ENCODE results near the gene CD200R1.
"Not testable (repeated sequence)": the region's sequence is repeated elsewhere in the genome, so short reads cannot be mapped to it uniquely, and the experiment has no call there.

CD200R1 gene

GRCh38 chr3:112956351-112956750, 18.6 kb downstream of the CD200R1 start:
- H3K36me3 ChIP-seq (ENCODE audit: control insufficient read depth in 1 of 2, insufficient read depth in 2 of 2, low read length in 2 of 2): no peaks in the 10 kb centered on the region
- no peak overlapping the region for H3K27ac ChIP-seq (ENCODE audit: low read depth, low read length)
- H3K4me3 ChIP-seq (ENCODE audit: low read depth in 1 of 2, low read length in 2 of 2): no peak overlapping the region
- H3K9ac ChIP-seq (ENCODE audit: low read depth in 1 of 2, low read length in 2 of 2): no peak overlapping the region
- H3K27me3 ChIP-seq (ENCODE audit: control insufficient read depth in 1 of 2, insufficient read depth in 2 of 2, low read length in 2 of 2): no peaks in the 10 kb centered on the region
- no peaks in the 10 kb centered on the region for H3K4me1 ChIP-seq (ENCODE audit: control insufficient read depth in 1 of 2, insufficient read depth in 2 of 2, low read length in 2 of 2)
- no peaks in the 10 kb centered on the region for H3K9me3 ChIP-seq (ENCODE audit: control insufficient read depth in 1 of 2, low read length in 2 of 2)

GRCh38 chr3:112948346-112948838, 26.5 kb downstream of the CD200R1 start:
- Histone ChIP-seq H3K9ac (ENCODE audit: low read depth in 1 of 2, low read length in 2 of 2) (no peak overlapping the region), H3K27me3 (ENCODE audit: control insufficient read depth in 1 of 2, insufficient read depth in 2 of 2, low read length in 2 of 2) (no peaks in the 10 kb centered on the region), H3K27ac (ENCODE audit: low read depth, low read length) (no peak overlapping the region), H3K4me3 (ENCODE audit: low read depth in 1 of 2, low read length in 2 of 2) (no peak overlapping the region), H3K4me1 (ENCODE audit: control insufficient read depth in 1 of 2, insufficient read depth in 2 of 2, low read length in 2 of 2) (no peaks in the 10 kb centered on the region), H3K36me3 (ENCODE audit: control insufficient read depth in 1 of 2, insufficient read depth in 2 of 2, low read length in 2 of 2) (no peaks in the 10 kb centered on the region), H3K9me3 (ENCODE audit: control insufficient read depth in 1 of 2, low read length in 2 of 2) (peaks cover 0 to 4% of the 10 kb centered on the region in 2 donors)

- Histone ChIP-seq H3K4me1 (ENCODE audit: control insufficient read depth in 1 of 2, insufficient read depth in 2 of 2, low read length in 2 of 2) (no peaks in the 10 kb centered on the region), H3K4me3 (ENCODE audit: low read depth in 1 of 2, low read length in 2 of 2) (no peak overlapping the region), H3K9me3 (ENCODE audit: control insufficient read depth in 1 of 2, low read length in 2 of 2) (no peaks in the 10 kb centered on the region), H3K9ac (ENCODE audit: low read depth in 1 of 2, low read length in 2 of 2) (no peak overlapping the region), H3K36me3 (ENCODE audit: control insufficient read depth in 1 of 2, insufficient read depth in 2 of 2, low read length in 2 of 2) (no peaks in the 10 kb centered on the region), H3K27ac (ENCODE audit: low read depth, low read length) (no peak overlapping the region), H3K27me3 (ENCODE audit: control insufficient read depth in 1 of 2, insufficient read depth in 2 of 2, low read length in 2 of 2) (no peaks in the 10 kb centered on the region)
These were observed 43.0 kb downstream of the CD200R1 start for GRCh38 chr3:112931736-112932521.

GRCh38 chr3:112930771-112931170, 44.1 kb downstream of the CD200R1 start:
- Histone ChIP-seq H3K9me3 (ENCODE audit: control insufficient read depth in 1 of 2, low read length in 2 of 2) (no peaks in the 10 kb centered on the region), H3K36me3 (ENCODE audit: control insufficient read depth in 1 of 2, insufficient read depth in 2 of 2, low read length in 2 of 2) (no peaks in the 10 kb centered on the region)

GRCh38 chr3:112925969-112926368, 48.9 kb downstream of the CD200R1 start:
- Histone ChIP-seq H3K9me3 (ENCODE audit: control insufficient read depth in 1 of 2, low read length in 2 of 2) (no peaks in the 10 kb centered on the region), H3K9ac (ENCODE audit: low read depth in 1 of 2, low read length in 2 of 2) (no peak overlapping the region), H3K36me3 (ENCODE audit: control insufficient read depth in 1 of 2, insufficient read depth in 2 of 2, low read length in 2 of 2) (no peaks in the 10 kb centered on the region), H3K27ac (ENCODE audit: low read depth, low read length) (no peak overlapping the region), H3K27me3 (ENCODE audit: control insufficient read depth in 1 of 2, insufficient read depth in 2 of 2, low read length in 2 of 2) (no peaks in the 10 kb centered on the region), H3K4me1 (ENCODE audit: control insufficient read depth in 1 of 2, insufficient read depth in 2 of 2, low read length in 2 of 2) (no peaks in the 10 kb centered on the region), H3K4me3 (ENCODE audit: low read depth in 1 of 2, low read length in 2 of 2) (no peak overlapping the region)

More at GRCh38 chr3:112930771-112931170, 44.1 kb downstream of the CD200R1 start:
- H3K27me3 ChIP-seq (ENCODE audit: control insufficient read depth in 1 of 2, insufficient read depth in 2 of 2, low read length in 2 of 2): no peaks in the 10 kb centered on the region
- no peak overlapping the region for H3K4me3 ChIP-seq (ENCODE audit: low read depth in 1 of 2, low read length in 2 of 2)
- H3K27ac ChIP-seq (ENCODE audit: low read depth, low read length): no peak overlapping the region
- H3K9ac ChIP-seq (ENCODE audit: low read depth in 1 of 2, low read length in 2 of 2): no peak overlapping the region
- no peaks in the 10 kb centered on the region for H3K4me1 ChIP-seq (ENCODE audit: control insufficient read depth in 1 of 2, insufficient read depth in 2 of 2, low read length in 2 of 2)

- no peak overlapping the region for H3K27ac ChIP-seq (ENCODE audit: low read depth, low read length)
- no peaks in the 10 kb centered on the region for H3K36me3 ChIP-seq (ENCODE audit: control insufficient read depth in 1 of 2, insufficient read depth in 2 of 2, low read length in 2 of 2)
- no peaks in the 10 kb centered on the region for H3K9me3 ChIP-seq (ENCODE audit: control insufficient read depth in 1 of 2, low read length in 2 of 2)
- no peak overlapping the region for H3K4me3 ChIP-seq (ENCODE audit: low read depth in 1 of 2, low read length in 2 of 2)
- no peak overlapping the region for H3K9ac ChIP-seq (ENCODE audit: low read depth in 1 of 2, low read length in 2 of 2)
- H3K27me3 ChIP-seq (ENCODE audit: control insufficient read depth in 1 of 2, insufficient read depth in 2 of 2, low read length in 2 of 2): no peaks in the 10 kb centered on the region
- no peaks in the 10 kb centered on the region for H3K4me1 ChIP-seq (ENCODE audit: control insufficient read depth in 1 of 2, insufficient read depth in 2 of 2, low read length in 2 of 2)
These were observed 49.3 kb downstream of the CD200R1 start for GRCh38 chr3:112925560-112925959.

- not testable (repeated sequence) for H3K36me3 ChIP-seq (ENCODE audit: control insufficient read depth in 1 of 2, insufficient read depth in 2 of 2, low read length in 2 of 2)
These were observed 55.4 kb downstream of the CD200R1 start for GRCh38 chr3:112919541-112919940.

GRCh38 chr3:112908252-112908651, 66.7 kb downstream of the CD200R1 start:
- Histone ChIP-seq H3K9me3 (ENCODE audit: control insufficient read depth in 1 of 2, low read length in 2 of 2) (no peaks in the 10 kb centered on the region), H3K27me3 (ENCODE audit: control insufficient read depth in 1 of 2, insufficient read depth in 2 of 2, low read length in 2 of 2) (no peaks in the 10 kb centered on the region), H3K4me1 (ENCODE audit: control insufficient read depth in 1 of 2, insufficient read depth in 2 of 2, low read length in 2 of 2) (peaks cover 0 to 3% of the 10 kb centered on the region in 2 donors), H3K27ac (ENCODE audit: low read depth, low read length) (no peak overlapping the region), H3K4me3 (ENCODE audit: low read depth in 1 of 2, low read length in 2 of 2) (no peak overlapping the region), H3K36me3 (ENCODE audit: control insufficient read depth in 1 of 2, insufficient read depth in 2 of 2, low read length in 2 of 2) (no peaks in the 10 kb centered on the region), H3K9ac (ENCODE audit: low read depth in 1 of 2, low read length in 2 of 2) (no peak overlapping the region)

More at GRCh38 chr3:112919541-112919940, 55.4 kb downstream of the CD200R1 start:
- not testable (repeated sequence) for H3K9ac ChIP-seq (ENCODE audit: low read depth in 1 of 2, low read length in 2 of 2); H3K27me3 ChIP-seq (ENCODE audit: control insufficient read depth in 1 of 2, insufficient read depth in 2 of 2, low read length in 2 of 2); H3K4me1 ChIP-seq (ENCODE audit: control insufficient read depth in 1 of 2, insufficient read depth in 2 of 2, low read length in 2 of 2); H3K9me3 ChIP-seq (ENCODE audit: control insufficient read depth in 1 of 2, low read length in 2 of 2); H3K4me3 ChIP-seq (ENCODE audit: low read depth in 1 of 2, low read length in 2 of 2); H3K27ac ChIP-seq (ENCODE audit: low read depth, low read length)

- Histone ChIP-seq H3K9me3 (ENCODE audit: control insufficient read depth in 1 of 2, low read length in 2 of 2) (no peaks in the 10 kb centered on the region), H3K27me3 (ENCODE audit: control insufficient read depth in 1 of 2, insufficient read depth in 2 of 2, low read length in 2 of 2) (no peaks in the 10 kb centered on the region), H3K27ac (ENCODE audit: low read depth, low read length) (no peak overlapping the region), H3K4me1 (ENCODE audit: control insufficient read depth in 1 of 2, insufficient read depth in 2 of 2, low read length in 2 of 2) (peaks cover 0 to 3% of the 10 kb centered on the region in 2 donors), H3K9ac (ENCODE audit: low read depth in 1 of 2, low read length in 2 of 2) (no peak overlapping the region), H3K36me3 (ENCODE audit: control insufficient read depth in 1 of 2, insufficient read depth in 2 of 2, low read length in 2 of 2) (no peaks in the 10 kb centered on the region), H3K4me3 (ENCODE audit: low read depth in 1 of 2, low read length in 2 of 2) (no peak overlapping the region)
These were observed 70.1 kb downstream of the CD200R1 start for GRCh38 chr3:112904786-112905185.

GRCh38 chr3:112900113-112900512, 74.8 kb downstream of the CD200R1 start:
- no peaks in the 10 kb centered on the region for H3K9me3 ChIP-seq (ENCODE audit: control insufficient read depth in 1 of 2, low read length in 2 of 2)
- no peak overlapping the region for H3K4me3 ChIP-seq (ENCODE audit: low read depth in 1 of 2, low read length in 2 of 2)

More at GRCh38 chr3:112900113-112900512, 74.8 kb downstream of the CD200R1 start:
- H3K27ac ChIP-seq (ENCODE audit: low read depth, low read length): no peak overlapping the region
- no peak overlapping the region for H3K9ac ChIP-seq (ENCODE audit: low read depth in 1 of 2, low read length in 2 of 2)
- H3K36me3 ChIP-seq (ENCODE audit: control insufficient read depth in 1 of 2, insufficient read depth in 2 of 2, low read length in 2 of 2): no peaks in the 10 kb centered on the region
- H3K27me3 ChIP-seq (ENCODE audit: control insufficient read depth in 1 of 2, insufficient read depth in 2 of 2, low read length in 2 of 2): no peaks in the 10 kb centered on the region
- H3K4me1 ChIP-seq (ENCODE audit: control insufficient read depth in 1 of 2, insufficient read depth in 2 of 2, low read length in 2 of 2): no peaks in the 10 kb centered on the region
